ENCODE data around the gene KCNT2.

The KCNT2 gene

DNA sequence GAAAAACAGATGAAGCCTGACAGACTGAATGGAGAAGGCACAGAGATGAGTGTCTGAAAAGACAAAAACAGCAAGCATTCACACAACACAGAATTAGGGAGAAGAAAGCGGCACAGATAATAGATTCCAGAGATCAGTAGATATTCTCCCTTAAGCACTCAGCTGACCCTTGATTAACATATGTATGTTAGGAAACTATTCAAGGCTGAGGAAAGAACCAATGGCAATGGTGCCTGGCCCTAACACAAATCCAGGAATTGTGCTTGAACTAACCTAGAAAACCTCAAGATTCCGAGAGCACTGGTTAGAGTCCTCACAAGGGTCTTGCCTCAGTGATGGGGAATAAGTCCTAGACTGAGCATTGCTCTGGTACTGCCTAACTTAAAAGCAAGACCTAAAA lies 30.9 kb downstream of the KCNT2 start:
- no peak for DNase-seq (ENCODE audit: extremely low spot score)
- ChIA-PET CTCF (no interaction called here), POLR2A (interaction anchor here (1.7 kb wide), 1 partner anchor 31 kb away, joined by 6 read pairs; no protein-coding TSS in a partner anchor)
- TF ChIP-seq SUZ12 (IDR thresholded peaks at IDR 0.05) (no peak), SP1 (IDR thresholded peaks at IDR 0.05) (no peak), L3MBTL2 (conservative IDR thresholded peaks at IDR 0.05) (no peak), CTBP1 (IDR thresholded peaks at IDR 0.05; ENCODE audit: borderline replicate concordance) (no peak), LEF1 (IDR thresholded peaks at IDR 0.05; ENCODE audit: borderline replicate concordance) (no peak), FOXM1 (IDR thresholded peaks at IDR 0.05; ENCODE audit: borderline replicate concordance) (no peak), ZNF384 (IDR thresholded peaks at IDR 0.05) (no peak), NFRKB (IDR thresholded peaks at IDR 0.05) (no peak), FOXA1 (IDR thresholded peaks at IDR 0.05) (no peak), TARDBP (IDR thresholded peaks at IDR 0.05) (no peak), FOXK2 (IDR thresholded peaks at IDR 0.05) (no peak), HDGF (IDR thresholded peaks at IDR 0.05; ENCODE audit: borderline replicate concordance) (no peak)
- TF ChIP-seq, protein P1, sequence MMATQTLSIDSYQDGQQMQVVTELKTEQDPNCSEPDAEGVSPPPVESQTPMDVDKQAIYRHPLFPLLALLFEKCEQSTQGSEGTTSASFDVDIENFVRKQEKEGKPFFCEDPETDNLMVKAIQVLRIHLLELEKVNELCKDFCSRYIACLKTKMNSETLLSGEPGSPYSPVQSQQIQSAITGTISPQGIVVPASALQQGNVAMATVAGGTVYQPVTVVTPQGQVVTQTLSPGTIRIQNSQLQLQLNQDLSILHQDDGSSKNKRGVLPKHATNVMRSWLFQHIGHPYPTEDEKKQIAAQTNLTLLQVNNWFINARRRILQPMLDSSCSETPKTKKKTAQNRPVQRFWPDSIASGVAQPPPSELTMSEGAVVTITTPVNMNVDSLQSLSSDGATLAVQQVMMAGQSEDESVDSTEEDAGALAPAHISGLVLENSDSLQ (IDR thresholded peaks at IDR 0.05): no peak

DNA sequence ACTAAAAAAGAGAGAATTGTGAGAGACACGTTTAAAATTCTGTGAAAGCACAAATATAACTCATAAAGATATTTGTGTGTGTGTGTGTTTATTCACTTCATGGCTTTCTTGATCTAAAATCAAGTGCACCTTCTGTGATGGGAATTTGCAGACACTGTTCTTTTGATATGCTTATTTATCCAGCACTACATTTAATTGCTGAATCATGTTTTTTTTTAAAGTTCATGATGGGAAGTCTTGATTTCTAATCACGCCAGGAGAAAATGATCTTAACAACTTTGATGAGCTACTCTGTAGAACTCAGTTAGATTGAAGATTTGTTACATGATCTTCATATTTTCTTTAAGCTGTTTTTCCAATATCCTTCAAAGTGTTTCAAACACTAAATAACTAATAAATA lies 35.0 kb downstream of the KCNT2 start:
- no peak for DNase-seq (ENCODE audit: extremely low spot score)
- ChIA-PET CTCF (no interaction called here), POLR2A (no interaction called here)
- TF ChIP-seq SP1 (IDR thresholded peaks at IDR 0.05): no peak
- no peak for TF ChIP-seq L3MBTL2 (conservative IDR thresholded peaks at IDR 0.05)
- TF ChIP-seq ELF4 (IDR thresholded peaks at IDR 0.05): no peak
- TF ChIP-seq NFRKB (IDR thresholded peaks at IDR 0.05): no peak
- TF ChIP-seq LEF1 (IDR thresholded peaks at IDR 0.05; ENCODE audit: borderline replicate concordance): no peak
- no peak for TF ChIP-seq HDGF (IDR thresholded peaks at IDR 0.05; ENCODE audit: borderline replicate concordance)
- no peak for TF ChIP-seq FOXA1 (IDR thresholded peaks at IDR 0.05)
- no peak for TF ChIP-seq TARDBP (IDR thresholded peaks at IDR 0.05)
- no peak for TF ChIP-seq FOXM1 (IDR thresholded peaks at IDR 0.05; ENCODE audit: borderline replicate concordance)
- no peak for TF ChIP-seq ZNF384 (IDR thresholded peaks at IDR 0.05)

DNA sequence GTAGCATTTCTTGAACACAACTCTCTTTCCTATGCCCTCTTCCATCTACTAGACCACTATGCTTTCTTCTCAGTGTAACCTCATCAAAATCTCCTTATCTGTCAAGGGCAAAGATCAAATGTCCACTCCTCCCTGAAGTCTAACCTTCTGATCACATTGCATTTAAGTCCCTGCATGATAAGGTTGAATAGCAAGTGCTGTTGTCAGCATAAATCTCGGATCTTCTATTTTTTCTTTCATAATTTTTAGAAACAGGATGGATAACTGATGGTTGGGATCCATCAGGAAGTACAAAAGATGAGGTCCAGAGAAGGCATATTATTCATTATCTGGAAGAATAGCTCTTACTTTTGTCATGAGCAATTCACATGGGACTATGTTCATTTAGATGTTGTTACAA lies 41.0 kb downstream of the KCNT2 start:
- ChIA-PET POLR2A (no interaction called here), CTCF (no interaction called here)
- DNase-seq (ENCODE audit: extremely low spot score): no peak
- TF ChIP-seq LEF1 (IDR thresholded peaks at IDR 0.05; ENCODE audit: borderline replicate concordance) (no peak), TARDBP (IDR thresholded peaks at IDR 0.05) (no peak), SUZ12 (IDR thresholded peaks at IDR 0.05) (no peak), L3MBTL2 (conservative IDR thresholded peaks at IDR 0.05) (no peak), SP1 (IDR thresholded peaks at IDR 0.05) (no peak), FOXM1 (IDR thresholded peaks at IDR 0.05; ENCODE audit: borderline replicate concordance) (no peak), CTBP1 (IDR thresholded peaks at IDR 0.05; ENCODE audit: borderline replicate concordance) (no peak), ZNF384 (IDR thresholded peaks at IDR 0.05) (no peak), NFRKB (IDR thresholded peaks at IDR 0.05) (no peak), FOXK2 (IDR thresholded peaks at IDR 0.05) (no peak), ARNT (IDR thresholded peaks at IDR 0.05) (no peak), FOXA1 (IDR thresholded peaks at IDR 0.05) (no peak), HDGF (IDR thresholded peaks at IDR 0.05; ENCODE audit: borderline replicate concordance) (no peak), BHLHE40 (IDR thresholded peaks at IDR 0.05; ENCODE audit: borderline replicate concordance) (no peak), ELF4 (IDR thresholded peaks at IDR 0.05) (no peak)
- TF ChIP-seq, protein P1 (IDR thresholded peaks at IDR 0.05): no peak

DNA sequence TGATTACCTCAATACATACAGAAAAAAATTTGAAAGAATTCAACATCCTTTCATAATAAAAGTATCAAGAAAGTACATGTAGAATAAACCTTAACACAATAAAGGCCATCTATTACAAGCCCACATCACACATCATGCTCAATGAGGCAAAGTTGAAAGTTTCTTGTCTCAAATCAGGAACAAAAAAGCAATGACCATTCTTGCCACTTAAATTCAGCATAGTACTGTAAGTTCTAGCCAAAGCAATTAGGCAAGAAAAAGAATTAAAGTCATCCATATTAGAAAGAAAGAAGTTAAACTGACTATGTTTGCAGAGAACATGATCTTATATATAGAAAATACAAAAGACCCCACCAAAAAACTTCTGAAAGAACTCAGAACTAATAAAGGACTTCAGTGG lies 44.5 kb downstream of the KCNT2 start:
- CTCF ChIA-PET: no interaction called here
- POLR2A ChIA-PET: no interaction called here
- no peak for DNase-seq (ENCODE audit: extremely low spot score)
- TF ChIP-seq ARNT (IDR thresholded peaks at IDR 0.05): no peak
- no peak for TF ChIP-seq BHLHE40 (IDR thresholded peaks at IDR 0.05; ENCODE audit: borderline replicate concordance)
- TF ChIP-seq ELF4 (IDR thresholded peaks at IDR 0.05): no peak
- no peak for TF ChIP-seq SUZ12 (IDR thresholded peaks at IDR 0.05)
- no peak for TF ChIP-seq CTBP1 (IDR thresholded peaks at IDR 0.05; ENCODE audit: borderline replicate concordance)
- TF ChIP-seq FOXM1 (IDR thresholded peaks at IDR 0.05; ENCODE audit: borderline replicate concordance): no peak
- TF ChIP-seq L3MBTL2 (conservative IDR thresholded peaks at IDR 0.05): no peak
- TF ChIP-seq ZNF384 (IDR thresholded peaks at IDR 0.05): no peak
- TF ChIP-seq FOXA1 (IDR thresholded peaks at IDR 0.05): no peak
- TF ChIP-seq TARDBP (IDR thresholded peaks at IDR 0.05): no peak
- no peak for TF ChIP-seq NFRKB (IDR thresholded peaks at IDR 0.05)

DNA sequence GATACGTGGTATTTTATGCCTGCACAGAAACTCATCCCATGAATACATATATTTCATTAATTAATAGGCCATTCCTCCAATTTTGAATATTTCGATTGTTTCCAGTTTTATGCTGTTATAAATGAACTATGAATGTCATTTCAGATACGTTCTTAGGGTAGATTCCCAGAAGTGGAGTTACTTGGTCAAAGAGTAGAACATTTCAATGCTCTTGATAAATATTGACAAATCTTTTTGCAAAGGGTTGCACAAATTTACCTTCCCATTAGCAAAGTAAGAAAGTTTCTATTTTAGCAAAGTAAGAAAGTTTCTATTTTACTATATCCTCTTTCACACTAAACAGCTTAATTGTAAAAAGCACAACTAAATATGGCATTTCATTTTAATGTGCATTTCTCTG lies 48.9 kb downstream of the KCNT2 start:
- CTCF ChIA-PET: no interaction called here

DNA sequence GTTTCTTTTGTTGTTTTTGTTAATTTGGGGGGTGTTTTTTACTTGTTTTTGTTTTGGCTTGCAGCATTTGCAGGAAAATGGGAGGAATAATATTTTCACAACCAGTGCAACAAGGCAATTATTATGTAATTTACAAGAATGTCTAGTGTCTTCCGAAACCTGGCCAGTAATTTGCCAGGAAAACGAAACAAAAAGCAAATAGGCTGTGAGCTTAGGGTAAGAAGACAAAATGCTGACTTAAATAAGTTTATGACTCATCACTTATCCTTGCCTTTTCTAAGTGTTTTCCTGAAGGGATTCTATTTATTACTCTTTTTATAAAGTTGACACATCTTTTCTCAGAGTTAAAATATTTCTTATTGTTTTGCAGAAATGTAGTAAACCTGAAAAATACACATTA lies 49.8 kb downstream of the KCNT2 start:
- no peak for DNase-seq (ENCODE audit: extremely low spot score)
- POLR2A ChIA-PET: no interaction called here
- CTCF ChIA-PET: no interaction called here
- TF ChIP-seq ARNT (IDR thresholded peaks at IDR 0.05) (no peak), TARDBP (IDR thresholded peaks at IDR 0.05) (no peak), CTBP1 (IDR thresholded peaks at IDR 0.05; ENCODE audit: borderline replicate concordance) (no peak), LEF1 (IDR thresholded peaks at IDR 0.05; ENCODE audit: borderline replicate concordance) (no peak), ELF4 (IDR thresholded peaks at IDR 0.05) (no peak), FOXA1 (IDR thresholded peaks at IDR 0.05) (no peak), HDGF (IDR thresholded peaks at IDR 0.05; ENCODE audit: borderline replicate concordance) (no peak), FOXM1 (IDR thresholded peaks at IDR 0.05; ENCODE audit: borderline replicate concordance) (no peak), SUZ12 (IDR thresholded peaks at IDR 0.05) (no peak), SP1 (IDR thresholded peaks at IDR 0.05) (no peak), BHLHE40 (IDR thresholded peaks at IDR 0.05; ENCODE audit: borderline replicate concordance) (no peak), ZNF384 (IDR thresholded peaks at IDR 0.05) (no peak), FOXK2 (IDR thresholded peaks at IDR 0.05) (no peak), L3MBTL2 (conservative IDR thresholded peaks at IDR 0.05) (no peak)
- TF ChIP-seq, protein P1 (IDR thresholded peaks at IDR 0.05): no peak

More for the DNA sequence above, 48.9 kb downstream of the KCNT2 start:
- POLR2A ChIA-PET: no interaction called here
- no peak for DNase-seq (ENCODE audit: extremely low spot score)
- TF ChIP-seq CTBP1 (IDR thresholded peaks at IDR 0.05; ENCODE audit: borderline replicate concordance) (no peak), L3MBTL2 (conservative IDR thresholded peaks at IDR 0.05) (no peak), ARNT (IDR thresholded peaks at IDR 0.05) (no peak), BHLHE40 (IDR thresholded peaks at IDR 0.05; ENCODE audit: borderline replicate concordance) (no peak), FOXK2 (IDR thresholded peaks at IDR 0.05) (no peak), NFRKB (IDR thresholded peaks at IDR 0.05) (no peak), FOXM1 (IDR thresholded peaks at IDR 0.05; ENCODE audit: borderline replicate concordance) (no peak), TARDBP (IDR thresholded peaks at IDR 0.05) (no peak), ZNF384 (IDR thresholded peaks at IDR 0.05) (no peak), SUZ12 (IDR thresholded peaks at IDR 0.05) (no peak), ELF4 (IDR thresholded peaks at IDR 0.05) (no peak)

All from HEK293T (cell line).